Adrenal gland (tissue), 12 donors: ENCODE results near the gene KCNF1. TPM values are rescaled to one million over a fixed set of nuclear protein-coding genes. Genes with fewer than 3 reads are reported as not detected.
"Not testable (repeated sequence)": the region's sequence is repeated elsewhere in the genome, so short reads cannot be mapped to it uniquely, and the experiment has no call there.

Source experiments
- DNase-seq, 7 donors: peaks; one replicate each; pipeline ENCODE4 v3.0.0-alpha.2; 2019 to 2020
- H3K27ac ChIP-seq, 5 donors: fragments of 200-600 bp; sonication (generic) in 4 of 5; 1 replicate in 3 of 5; 2 replicates in 2 of 5; pipeline versions ENCODE4 v1.5.1 to v1.8.0; 2016 to 2020; ENCODE audit warnings: mild to moderate bottlenecking in 1 of 5
- H3K27me3 ChIP-seq: fragments of 200-600 bp; 2 replicates; pipeline ENCODE4 v1.8.0; 2021
- H3K36me3 ChIP-seq, 2 donors: fragments of 200-600 bp; replicated peaks in 1 of 2; 1 replicate in 1 of 2; 2 replicates in 1 of 2; pipeline versions ENCODE4 v1.5.1 to v1.8.0; 2018 to 2022
- H3K4me1 ChIP-seq, 2 donors: fragments of 200-600 bp; replicated peaks in 1 of 2; 1 replicate in 1 of 2; 2 replicates in 1 of 2; pipeline versions ENCODE4 v1.5.1 to v1.8.0; 2018 to 2021
- H3K4me3 ChIP-seq, 4 donors: fragments of 200-600 bp; sonication (generic) in 3 of 4; one replicate each; pipeline ENCODE4 v1.5.1; 2016 to 2018
- H3K9me3 ChIP-seq, 3 donors: fragments of 200-600 bp; sonication (generic) in 1 of 3; replicated peaks in 1 of 3; 1 replicate in 2 of 3; 2 replicates in 1 of 3; pipeline versions ENCODE4 v1.5.1 to v1.8.0; 2016 to 2021
- CTCF ChIP-seq, 6 experiments: fragments of 450-650 bp in 4 of 6; fragments of 200-600 bp in 2 of 6; sonication (generic) in 1 of 6; IDR thresholded peaks; 1 replicate in 5 of 6; 2 replicates in 1 of 6; pipeline versions ENCODE4 v1.5.1 to v1.8.0; 2016 to 2021; ENCODE audit warnings: antibody characterized with exemption in 6 of 6, mild to moderate bottlenecking in 2 of 6, moderate library complexity in 1 of 6
- POLR2A ChIP-seq, 2 donors: fragments of 450-650 bp; IDR thresholded peaks; one replicate each; pipeline ENCODE4 v1.6.1; 2017; ENCODE audit warnings: antibody characterized with exemption in 2 of 2, mild to moderate bottlenecking in 2 of 2, moderate library complexity in 1 of 2
- WGBS, 4 donors: extraction: QIAGEN DNeasy Blood & Tissue Kit in 2 of 4; methylation state at CpG; one replicate each; pipeline versions ENCODE4 v1.1.5 to v1.1.7; 2013 to 2017; 5-methylcytosine and 5-hydroxymethylcytosine counted together
- intact Hi-C, 2 donors: fragments of 100-400 bp; cut with DNase I; formaldehyde crosslinking; loops; one replicate each; pipeline versions ENCODE4 v1.14.1 to v1.15.0; 2022 to 2023
- polyA plus RNA-seq, 3 donors: library from polyadenylated mRNA; stranded (reverse); fragments of 200-250 nt in 2 of 3; fragments of 350-450 nt in 1 of 3; fragmentation: Illumina TruSeq in 1 of 3; extraction: RNeasy Lipid Tissue Mini Kit (QIAGEN cat#74804) in 1 of 3; gene quantifications; one replicate each; pipeline ENCODE4 v1.2.3, GENCODE V29; 2013 to 2014
- total RNA-seq, 9 donors: library from RNA; depleted of rRNA in 4 of 9; stranded (reverse); fragments of >200 nt in 4 of 9; fragments of 120-200 nt in 1 of 9; fragmentation: NEBNext Ultra II Directional in 1 of 9; extraction: Animal tissue kit (Norgen Biotek cat#: 25700) in 1 of 9; gene quantifications; one replicate each; pipeline versions ENCODE4 v1.1.0 to v1.2.4, GENCODE V29; 2013 to 2023
- donor health status: healthy with polysubstance abuse.
- donor health status: Bipolar disorder and iron deficiency.
- donor health status: DM: yes; HTN: yes; CAD: no.
- donor health status: DM: no; HTN: no; CAD: no.
- donor health status: DM: no; HTN: no; CAD: no.
- donor health status: DM: yes; HTN: yes; CAD: no.

The KCNF1 gene
- total and polyA plus RNA-seq, 12 donors, result 0.03 to 1.1 (median 0.15) TPM; not detected in 8

- WGBS, 4 donors, result 90 to 93% (median 92%) methylated on average over 16 of the region's 16 CpGs
- intact Hi-C loops, result no loop called here
- Histone ChIP-seq H3K4me1 (no peaks in the 10 kb centered on the region), H3K36me3 (no peaks in the 10 kb centered on the region), H3K4me3 (no peak overlapping the region), H3K9me3 (no peaks in the 10 kb centered on the region), H3K27ac (no peak overlapping the region), H3K27me3 (peaks cover 5% of the 10 kb centered on the region)
- TF ChIP-seq POLR2A (IDR thresholded peaks at IDR 0.05) (no peak), CTCF (IDR thresholded peaks at IDR 0.05) (no peak)
- DNase-seq, result no peak
Measured at GRCh38 chr2:10956006-10956790, 44.5 kb downstream of the KCNF1 start.

GRCh38 chr2:10957391-10957790 is 45.7 kb downstream of the KCNF1 start:
- no peak for TF ChIP-seq CTCF (IDR thresholded peaks at IDR 0.05)
- WGBS, 4 donors, result 55 to 71% (median 64%) methylated on average over 2 to 3 of the region's 3 CpGs
- Histone ChIP-seq H3K36me3 (no peaks in the 10 kb centered on the region), H3K27me3 (peaks cover 5% of the 10 kb centered on the region), H3K4me3 (no peak overlapping the region), H3K4me1 (no peaks in the 10 kb centered on the region), H3K9me3 (no peaks in the 10 kb centered on the region), H3K27ac (no peak overlapping the region)
- DNase-seq, result no peak
- intact Hi-C loops, result no loop called here

GRCh38 chr2:10958452-10958851 is 46.7 kb downstream of the KCNF1 start:
- H3K9me3 ChIP-seq, H3K4me1 ChIP-seq, H3K27ac ChIP-seq, H3K36me3 ChIP-seq, intact Hi-C loops, H3K4me3 ChIP-seq, H3K27me3 ChIP-seq, DNase-seq: not testable (repeated sequence)
- 70 to 78% (median 74%) methylated on average over 3 of the region's 3 CpGs for WGBS, 4 donors

GRCh38 chr2:10960606-10961489 is 49.1 kb downstream of the KCNF1 start:
- DNase-seq, result no peak

More at GRCh38 chr2:10960606-10961489, 49.1 kb downstream of the KCNF1 start:
- H3K4me3 ChIP-seq, result no peak overlapping the region
- no peaks in the 10 kb centered on the region for H3K36me3 ChIP-seq
- TF ChIP-seq CTCF (IDR thresholded peaks at IDR 0.05) (no peak), POLR2A (IDR thresholded peaks at IDR 0.05) (no peak)
- 84 to 91% (median 87%) methylated on average over 43 to 58 of the region's 58 CpGs for WGBS, 4 donors
- H3K4me1 ChIP-seq, result no peaks in the 10 kb centered on the region
- H3K27me3 ChIP-seq, result peaks cover 5% of the 10 kb centered on the region
- intact Hi-C loops, result no loop called here
- no peak overlapping the region for H3K27ac ChIP-seq
- H3K9me3 ChIP-seq, result no peaks in the 10 kb centered on the region
